NCI-H82 (cell line): Measurements from ENCODE around the gene ITPKB.

Experiments
- DNase-seq: peaks from one replicate; lab custom pipeline; 2025; lab: John Stamatoyannopoulos, UW

Gene ITPKB

GRCh38 chr1:226665505-226666163 is 73.4 kb downstream of the ITPKB start:
- no peak for DNase-seq

GRCh38 chr1:226664413-226665101 is 74.5 kb downstream of the ITPKB start:
- DNase-seq: no peak

- DNase-seq: no peak
Measured at GRCh38 chr1:226663327-226663704, 75.8 kb downstream of the ITPKB start.

GRCh38 chr1:226662642-226663326 is 76.3 kb downstream of the ITPKB start:
- DNase-seq: peak; percentile 32

GRCh38 chr1:226661965-226662364 is 77.1 kb downstream of the ITPKB start:
- peak; percentile 84 for DNase-seq

GRCh38 chr1:226661271-226661670 is 77.8 kb downstream of the ITPKB start:
- DNase-seq: no peak

- DNase-seq: no peak
Measured at GRCh38 chr1:226660410-226661182, 78.5 kb downstream of the ITPKB start.

- DNase-seq: no peak
Measured at GRCh38 chr1:226659641-226660040, 79.4 kb downstream of the ITPKB start.

- DNase-seq: no peak
Measured at GRCh38 chr1:226659136-226659535, 79.9 kb downstream of the ITPKB start.

- no peak for DNase-seq
Measured at GRCh38 chr1:226658546-226659125, 80.4 kb downstream of the ITPKB start.

- no peak for DNase-seq
Measured at GRCh38 chr1:226657895-226658545, 81.1 kb downstream of the ITPKB start.

- no peak for DNase-seq
Measured at GRCh38 chr1:226656601-226657277, 82.3 kb downstream of the ITPKB start.

GRCh38 chr1:226656201-226656600 is 82.9 kb downstream of the ITPKB start:
- no peak for DNase-seq

- no peak for DNase-seq
Measured at GRCh38 chr1:226655251-226656163, 83.6 kb downstream of the ITPKB start.

- no peak for DNase-seq
Measured at GRCh38 chr1:226654668-226655055, 84.4 kb downstream of the ITPKB start.

- DNase-seq: peak; percentile 76
Measured at GRCh38 chr1:226654046-226654667, 84.9 kb downstream of the ITPKB start.

- DNase-seq: no peak
Measured at GRCh38 chr1:226653311-226653921, 85.7 kb downstream of the ITPKB start.

GRCh38 chr1:226652613-226653012 is 86.5 kb downstream of the ITPKB start:
- DNase-seq: no peak

GRCh38 chr1:226651732-226652105 is 87.4 kb downstream of the ITPKB start:
- no peak for DNase-seq
